LNCAP (cell line): ENCODE measurements around the gene LMNA.
A peak's percentile ranks its signal among the peaks of the same experiment; 100 is the strongest.

Experiments used
- TF ChIP-seq, protein P1 (sequence below): fragments of 450-650 bp; IDR thresholded peaks from 2 replicates; pipeline ENCODE4 v1.5.1; 2017; ENCODE audit warnings: mild to moderate bottlenecking

The LMNA gene

DNA sequence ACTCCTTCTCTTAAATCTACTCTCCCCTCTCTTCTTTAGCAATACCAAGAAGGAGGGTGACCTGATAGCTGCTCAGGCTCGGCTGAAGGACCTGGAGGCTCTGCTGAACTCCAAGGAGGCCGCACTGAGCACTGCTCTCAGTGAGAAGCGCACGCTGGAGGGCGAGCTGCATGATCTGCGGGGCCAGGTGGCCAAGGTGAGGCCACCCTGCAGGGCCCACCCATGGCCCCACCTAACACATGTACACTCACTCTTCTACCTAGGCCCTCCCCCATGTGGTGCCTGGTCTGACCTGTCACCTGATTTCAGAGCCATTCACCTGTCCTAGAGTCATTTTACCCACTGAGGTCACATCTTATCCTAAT is 16.0 kb downstream of the LMNA start:
- TF ChIP-seq, protein P1, sequence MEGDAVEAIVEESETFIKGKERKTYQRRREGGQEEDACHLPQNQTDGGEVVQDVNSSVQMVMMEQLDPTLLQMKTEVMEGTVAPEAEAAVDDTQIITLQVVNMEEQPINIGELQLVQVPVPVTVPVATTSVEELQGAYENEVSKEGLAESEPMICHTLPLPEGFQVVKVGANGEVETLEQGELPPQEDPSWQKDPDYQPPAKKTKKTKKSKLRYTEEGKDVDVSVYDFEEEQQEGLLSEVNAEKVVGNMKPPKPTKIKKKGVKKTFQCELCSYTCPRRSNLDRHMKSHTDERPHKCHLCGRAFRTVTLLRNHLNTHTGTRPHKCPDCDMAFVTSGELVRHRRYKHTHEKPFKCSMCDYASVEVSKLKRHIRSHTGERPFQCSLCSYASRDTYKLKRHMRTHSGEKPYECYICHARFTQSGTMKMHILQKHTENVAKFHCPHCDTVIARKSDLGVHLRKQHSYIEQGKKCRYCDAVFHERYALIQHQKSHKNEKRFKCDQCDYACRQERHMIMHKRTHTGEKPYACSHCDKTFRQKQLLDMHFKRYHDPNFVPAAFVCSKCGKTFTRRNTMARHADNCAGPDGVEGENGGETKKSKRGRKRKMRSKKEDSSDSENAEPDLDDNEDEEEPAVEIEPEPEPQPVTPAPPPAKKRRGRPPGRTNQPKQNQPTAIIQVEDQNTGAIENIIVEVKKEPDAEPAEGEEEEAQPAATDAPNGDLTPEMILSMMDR: peak; percentile 30

DNA sequence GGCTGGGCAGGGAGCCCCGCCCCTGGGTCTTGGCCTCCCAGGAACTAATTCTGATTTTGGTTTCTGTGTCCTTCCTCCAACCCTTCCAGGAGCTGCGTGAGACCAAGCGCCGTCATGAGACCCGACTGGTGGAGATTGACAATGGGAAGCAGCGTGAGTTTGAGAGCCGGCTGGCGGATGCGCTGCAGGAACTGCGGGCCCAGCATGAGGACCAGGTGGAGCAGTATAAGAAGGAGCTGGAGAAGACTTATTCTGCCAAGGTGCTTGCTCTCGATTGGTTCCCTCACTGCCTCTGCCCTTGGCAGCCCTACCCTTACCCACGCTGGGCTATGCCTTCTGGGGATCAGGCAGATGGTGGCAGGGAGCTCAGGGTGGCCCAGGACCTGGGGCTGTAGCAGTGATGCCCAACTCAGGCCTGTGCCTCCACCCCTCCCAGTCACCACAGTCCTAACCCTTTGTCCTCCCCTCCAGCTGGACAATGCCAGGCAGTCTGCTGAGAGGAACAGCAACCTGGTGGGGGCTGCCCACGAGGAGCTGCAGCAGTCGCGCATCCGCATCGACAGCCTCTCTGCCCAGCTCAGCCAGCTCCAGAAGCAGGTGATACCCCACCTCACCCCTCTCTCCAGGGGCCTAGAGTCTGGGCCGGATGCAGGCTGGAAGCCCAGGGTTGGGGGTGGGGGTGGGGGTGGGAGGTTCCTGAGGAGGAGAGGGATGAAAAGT is 20.4 kb downstream of the LMNA start:
- TF ChIP-seq, protein P1: no peak

DNA sequence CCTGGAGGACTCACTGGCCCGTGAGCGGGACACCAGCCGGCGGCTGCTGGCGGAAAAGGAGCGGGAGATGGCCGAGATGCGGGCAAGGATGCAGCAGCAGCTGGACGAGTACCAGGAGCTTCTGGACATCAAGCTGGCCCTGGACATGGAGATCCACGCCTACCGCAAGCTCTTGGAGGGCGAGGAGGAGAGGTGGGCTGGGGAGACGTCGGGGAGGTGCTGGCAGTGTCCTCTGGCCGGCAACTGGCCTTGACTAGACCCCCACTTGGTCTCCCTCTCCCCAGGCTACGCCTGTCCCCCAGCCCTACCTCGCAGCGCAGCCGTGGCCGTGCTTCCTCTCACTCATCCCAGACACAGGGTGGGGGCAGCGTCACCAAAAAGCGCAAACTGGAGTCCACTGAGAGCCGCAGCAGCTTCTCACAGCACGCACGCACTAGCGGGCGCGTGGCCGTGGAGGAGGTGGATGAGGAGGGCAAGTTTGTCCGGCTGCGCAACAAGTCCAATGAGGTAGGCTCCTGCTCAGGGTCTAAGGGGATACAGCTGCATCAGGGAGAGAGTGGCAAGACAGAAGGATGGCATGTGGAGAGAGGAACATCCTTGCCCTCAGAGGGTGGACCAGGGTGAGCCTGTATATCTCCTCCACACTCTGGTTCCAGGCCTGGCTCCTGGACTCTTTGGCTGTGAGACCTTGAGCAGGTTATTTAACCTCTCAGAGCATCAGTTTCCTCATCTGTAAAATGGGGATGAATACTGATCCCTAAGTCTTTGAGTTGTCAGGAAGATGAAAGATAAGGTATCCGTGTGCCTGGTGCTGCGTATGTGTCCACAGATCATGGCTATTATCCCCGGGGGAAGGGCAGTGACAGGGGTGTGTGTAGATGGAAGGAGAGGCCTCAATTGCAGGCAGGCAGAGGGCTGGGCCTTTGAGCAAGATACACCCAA is 21.7 kb downstream of the LMNA start:
- TF ChIP-seq, protein P1: no peak

- TF ChIP-seq, protein P1: no peak
These were observed 22.5 kb downstream of the LMNA start for GRCh38 chr1:156136970-156137483.

- TF ChIP-seq, protein P1: no peak
These were observed 24.0 kb downstream of the LMNA start for GRCh38 chr1:156138458-156138867.

GRCh38 chr1:156140879-156141707 is 26.6 kb downstream of the LMNA start:
- TF ChIP-seq, protein P1: peak; percentile 62
